Measurements from ENCODE around the gene LRP1B.

DNA sequence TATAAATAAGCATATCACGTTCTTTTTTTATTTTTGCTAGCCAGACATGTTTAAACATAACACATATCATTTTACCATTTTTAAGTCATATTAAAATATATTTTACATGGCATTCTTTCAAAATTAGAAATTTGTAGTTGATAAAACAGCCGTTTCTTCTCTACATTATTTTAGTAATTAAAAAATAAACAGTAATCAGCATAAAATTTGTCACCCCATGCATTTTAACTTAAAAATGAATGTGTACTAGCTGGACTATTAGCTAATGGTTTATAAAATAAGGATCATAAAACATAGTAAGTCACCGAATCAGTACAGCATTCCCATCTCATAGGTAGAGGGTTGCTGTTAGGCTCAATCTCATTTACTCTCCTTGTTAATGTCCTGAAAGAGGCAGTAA lies 433.8 kb downstream of the LRP1B start:
- no peak for TF ChIP-seq POLR2AphosphoS5 (IDR thresholded peaks at IDR 0.05; ENCODE audit: low read depth, low read length)
- TF ChIP-seq TAF1 (IDR thresholded peaks at IDR 0.05; ENCODE audit: borderline replicate concordance, insufficient read depth, low read length), result no peak
- TF ChIP-seq, protein P1, sequence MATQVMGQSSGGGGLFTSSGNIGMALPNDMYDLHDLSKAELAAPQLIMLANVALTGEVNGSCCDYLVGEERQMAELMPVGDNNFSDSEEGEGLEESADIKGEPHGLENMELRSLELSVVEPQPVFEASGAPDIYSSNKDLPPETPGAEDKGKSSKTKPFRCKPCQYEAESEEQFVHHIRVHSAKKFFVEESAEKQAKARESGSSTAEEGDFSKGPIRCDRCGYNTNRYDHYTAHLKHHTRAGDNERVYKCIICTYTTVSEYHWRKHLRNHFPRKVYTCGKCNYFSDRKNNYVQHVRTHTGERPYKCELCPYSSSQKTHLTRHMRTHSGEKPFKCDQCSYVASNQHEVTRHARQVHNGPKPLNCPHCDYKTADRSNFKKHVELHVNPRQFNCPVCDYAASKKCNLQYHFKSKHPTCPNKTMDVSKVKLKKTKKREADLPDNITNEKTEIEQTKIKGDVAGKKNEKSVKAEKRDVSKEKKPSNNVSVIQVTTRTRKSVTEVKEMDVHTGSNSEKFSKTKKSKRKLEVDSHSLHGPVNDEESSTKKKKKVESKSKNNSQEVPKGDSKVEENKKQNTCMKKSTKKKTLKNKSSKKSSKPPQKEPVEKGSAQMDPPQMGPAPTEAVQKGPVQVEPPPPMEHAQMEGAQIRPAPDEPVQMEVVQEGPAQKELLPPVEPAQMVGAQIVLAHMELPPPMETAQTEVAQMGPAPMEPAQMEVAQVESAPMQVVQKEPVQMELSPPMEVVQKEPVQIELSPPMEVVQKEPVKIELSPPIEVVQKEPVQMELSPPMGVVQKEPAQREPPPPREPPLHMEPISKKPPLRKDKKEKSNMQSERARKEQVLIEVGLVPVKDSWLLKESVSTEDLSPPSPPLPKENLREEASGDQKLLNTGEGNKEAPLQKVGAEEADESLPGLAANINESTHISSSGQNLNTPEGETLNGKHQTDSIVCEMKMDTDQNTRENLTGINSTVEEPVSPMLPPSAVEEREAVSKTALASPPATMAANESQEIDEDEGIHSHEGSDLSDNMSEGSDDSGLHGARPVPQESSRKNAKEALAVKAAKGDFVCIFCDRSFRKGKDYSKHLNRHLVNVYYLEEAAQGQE (IDR thresholded peaks at IDR 0.05; ENCODE audit: insufficient read depth in 1 of 2, low read depth in 2 of 2, low read length in 2 of 2), result no peak

Measured in PFSK-1 (cell line).